Endothelial cell of umbilical vein (primary cell): ENCODE results near the gene MRPL54. TPM values are rescaled to one million over a fixed set of nuclear protein-coding genes. Genes with fewer than 3 reads are reported as not detected.

Experiments used
- BruUV-seq: library from RNA; stranded (reverse); fragments of 400-500 nt; replicated peaks from 2 replicates; lab custom pipeline; 2021; lab: Mats Ljungman, UMichigan
- CTCF ChIA-PET: fragments of 300-600, 350-600 bp; sonication (Branson Sonifier 250); formaldehyde crosslinking; loops from one replicate; lab custom pipeline; 2021; ENCODE audit warnings: antibody characterized with exemption, inconsistent platforms; lab: Charles Lee
- POLR2A ChIA-PET: fragments of 300-600, 350-600 bp; sonication (Branson Sonifier 250); formaldehyde crosslinking; loops from one replicate; lab custom pipeline; 2021; ENCODE audit warnings: antibody characterized with exemption, inconsistent platforms; lab: Charles Lee
- DNase-seq: peaks from one replicate; pipeline ENCODE4 v3.0.0-alpha.2; 2011; ENCODE audit warnings: low read depth, low spot score
- FAIRE-seq: peaks from 2 replicates; lab custom pipeline; 2011; peaks lifted over from hg19 to GRCh38; lab: Jason Lieb, UNC
- H2AFZ ChIP-seq: 2 replicates; pipeline ENCODE4 v1.6.0; 2012; ENCODE audit warnings: low read depth, low read length, control low read depth, inconsistent platforms
- H3K27ac ChIP-seq: 2 replicates; pipeline ENCODE4 v1.5.1; 2011; ENCODE audit warnings: low read depth, mild to moderate bottlenecking, control low read depth, low read length, moderate library complexity; ENCODE audit not compliant: insufficient read depth
- H3K27me3 ChIP-seq, 2 experiments: 2 replicates each; pipeline versions ENCODE4 v1.6.0 to v1.6.1; 2011; ENCODE audit warnings: low read length in 2 of 2, mixed read lengths in 1 of 2; ENCODE audit not compliant: control insufficient read depth in 2 of 2, insufficient read depth in 2 of 2
- H3K36me3 ChIP-seq, 2 experiments: 2 replicates in 1 of 2; 3 replicates in 1 of 2; pipeline ENCODE4 v1.5.1; 2011; ENCODE audit warnings: low read length in 2 of 2, mild to moderate bottlenecking in 1 of 2, moderate library complexity in 1 of 2; ENCODE audit not compliant: control insufficient read depth in 2 of 2, insufficient read depth in 2 of 2; ENCODE audit errors: extremely low read depth in 1 of 2
- H3K4me1 ChIP-seq: 3 replicates; pipeline ENCODE4 v1.5.1; 2011; ENCODE audit warnings: mild to moderate bottlenecking, low read length; ENCODE audit not compliant: control insufficient read depth, insufficient read depth; ENCODE audit errors: extremely low read depth
- H3K4me2 ChIP-seq: 2 replicates; pipeline ENCODE4 v1.6.1; 2011; ENCODE audit warnings: low read length, control low read depth, mixed read lengths; ENCODE audit not compliant: insufficient read depth
- H3K4me3 ChIP-seq, 3 experiments: fragments of 200-600 bp in 1 of 3; sonication (generic), shearing (Covaris generic) in 1 of 3; replicated peaks in 1 of 3; 2 replicates each; pipeline ENCODE4 v1.5.1; 2011 to 2016; ENCODE audit warnings: control low read depth in 3 of 3, low read length in 3 of 3, mild to moderate bottlenecking in 2 of 3, inconsistent platforms in 1 of 3, low read depth in 1 of 3, moderate library complexity in 1 of 3; ENCODE audit not compliant: insufficient read depth in 1 of 3
- H3K79me2 ChIP-seq: 2 replicates; pipeline ENCODE4 v1.6.0; 2012; ENCODE audit warnings: low read length, inconsistent platforms; ENCODE audit not compliant: control insufficient read depth, insufficient read depth
- H3K9ac ChIP-seq: replicated peaks from 2 replicates; pipeline ENCODE3; 2011; ENCODE audit warnings: low read length, control low read depth; ENCODE audit not compliant: insufficient read depth; ENCODE audit errors: extremely low read depth
- H3K9me1 ChIP-seq: replicated peaks from 3 replicates; pipeline ENCODE4 v1.6.0; 2011; ENCODE audit warnings: mild to moderate bottlenecking, low read length; ENCODE audit not compliant: control insufficient read depth, insufficient read depth; ENCODE audit errors: extremely low read depth
- H3K9me3 ChIP-seq: replicated peaks from 2 replicates; pipeline ENCODE4 v1.5.1; 2012; ENCODE audit warnings: low read length, inconsistent platforms; ENCODE audit not compliant: control insufficient read depth, insufficient read depth
- H4K20me1 ChIP-seq: replicated peaks from 2 replicates; pipeline ENCODE3; 2011; ENCODE audit warnings: mild to moderate bottlenecking, low read length; ENCODE audit not compliant: control insufficient read depth, insufficient read depth; ENCODE audit errors: extremely low read depth
- EZH2 ChIP-seq: IDR thresholded peaks from 2 replicates; pipeline ENCODE4 v1.6.1; 2012; ENCODE audit warnings: borderline replicate concordance, low read depth, mild to moderate bottlenecking, moderate library complexity, low read length, inconsistent platforms; ENCODE audit not compliant: severe bottlenecking
- FOS ChIP-seq: IDR thresholded peaks from 2 replicates; pipeline ENCODE4 v1.6.1; 2011; ENCODE audit warnings: mild to moderate bottlenecking, low read length, moderate library complexity, borderline replicate concordance; ENCODE audit not compliant: insufficient read depth
- GATA2 ChIP-seq: IDR thresholded peaks from 2 replicates; pipeline ENCODE4 v1.7.0; 2011; ENCODE audit warnings: low read depth, mild to moderate bottlenecking, moderate library complexity, mixed read lengths, low read length; ENCODE audit not compliant: insufficient read length, insufficient read depth
- JUN ChIP-seq: IDR thresholded peaks from 2 replicates; pipeline ENCODE4 v1.6.1; 2011; ENCODE audit warnings: borderline replicate concordance, low read depth; ENCODE audit not compliant: insufficient read length, insufficient read depth
- MYC ChIP-seq: IDR thresholded peaks from one replicate; pipeline ENCODE4 v1.6.1; 2011; ENCODE audit warnings: mild to moderate bottlenecking, low read depth, low read length
- POLR2A ChIP-seq: IDR thresholded peaks from 2 replicates; pipeline ENCODE4 v1.6.1; 2012; ENCODE audit warnings: low read depth, mild to moderate bottlenecking, control low read depth, low read length
- POLR2AphosphoS5 ChIP-seq: IDR thresholded peaks from 2 replicates; pipeline ENCODE4 v1.6.1; 2012; ENCODE audit warnings: low read depth, mild to moderate bottlenecking, control low read depth, low read length, moderate library complexity; ENCODE audit not compliant: insufficient read depth
- dilution Hi-C: fragments of 300-500 bp; cut with MboI; formaldehyde crosslinking; loops from one replicate; pipeline ENCODE4 v1.15.0; 2019; ENCODE audit warnings: low sequenced_read_pairs; ENCODE audit not compliant: extremely low pct_ligation_motif_present
- intact Hi-C: fragments of 100-400 bp; cut with micrococcal nuclease; formaldehyde crosslinking; loops from one replicate; pipeline ENCODE4 v1.10.0; 2022
- polyA plus RNA-seq, 4 experiments: library from polyadenylated mRNA; depleted of rRNA in 3 of 4; stranded (reverse) in 3 of 4; unstranded in 1 of 4; fragments of >200 nt; gene quantifications; 2 replicates each; pipeline versions ENCODE4 v1.2.1 to v1.2.3, GENCODE V29; 2011 to 2012; ENCODE audit warnings: missing spikeins in 1 of 4
- total RNA-seq: library from RNA; stranded (reverse); gene quantifications from 2 replicates; pipeline ENCODE4 v1.2.3, GENCODE V29; 2021
- TF ChIP-seq, protein P1 (sequence below): IDR thresholded peaks from 2 replicates; pipeline ENCODE4 v1.6.1; 2011; ENCODE audit not compliant: insufficient read depth, insufficient read length
- TF ChIP-seq, protein P2 (sequence below), 2 donors: IDR thresholded peaks; 1 replicate in 1 of 2; 2 replicates in 1 of 2; pipeline ENCODE4 v1.5.1; 2011; ENCODE audit warnings: low read length in 2 of 2, mild to moderate bottlenecking in 2 of 2, moderate library complexity in 2 of 2, control low read depth in 1 of 2, inconsistent platforms in 1 of 2, low read depth in 1 of 2; ENCODE audit not compliant: insufficient read depth in 1 of 2; ENCODE audit errors: extremely low read depth in 1 of 2

MRPL54 gene
- total and polyA plus RNA-seq, 2 donors (not counting 3 experiments of a cell fraction or from before 2014, with no cell fraction given), result 76.3 to 93.1 TPM

DNA sequence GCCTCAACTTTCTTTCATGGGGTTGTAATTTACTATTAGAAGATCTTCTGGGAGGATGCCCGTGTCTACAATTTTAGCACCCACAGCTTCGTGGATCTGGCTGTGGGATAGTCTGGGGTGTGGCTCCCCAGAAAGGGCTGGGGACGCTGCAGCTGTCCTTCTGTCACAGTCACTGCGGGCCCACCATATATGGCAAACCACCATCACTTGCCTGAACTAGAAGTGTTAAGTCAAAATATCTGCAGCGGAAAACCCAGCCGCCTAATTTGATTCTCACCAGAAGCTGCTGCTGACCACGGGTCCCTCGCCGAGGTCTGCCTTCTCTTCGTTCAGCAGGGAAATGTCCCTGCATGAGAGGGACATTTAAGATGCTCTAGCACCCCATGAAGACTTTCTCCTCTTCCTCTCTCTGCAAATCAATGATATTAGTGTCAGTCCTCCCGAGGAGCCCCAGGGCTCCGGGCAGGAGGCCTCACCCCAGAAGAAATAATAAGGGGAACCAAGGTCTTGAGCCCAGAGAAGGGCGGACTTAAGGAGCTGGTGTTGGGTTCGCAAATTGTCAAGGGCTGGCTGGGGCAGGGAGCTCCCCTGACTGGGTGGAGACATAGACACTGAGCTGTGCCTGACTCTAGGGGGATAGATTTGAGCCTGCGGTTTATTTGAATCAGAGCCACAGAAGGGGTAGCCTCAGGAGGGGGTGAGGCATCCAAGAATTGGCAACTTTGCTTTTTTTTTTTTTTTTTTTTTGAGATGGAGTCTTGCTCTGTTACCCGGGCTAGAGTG, 26.7 kb downstream of the MRPL54 start:
- ChIA-PET CTCF (interaction anchor here (0.6 to 1.5 kb wide), 2 partner anchors 27 to 33 kb away, joined by 4 to 6 read pairs; no protein-coding TSS in a partner anchor), POLR2A (no interaction called here)
- Histone ChIP-seq H3K79me2 (no peaks in the 10 kb centered on the region), H3K4me3 (no peak overlapping the region), H3K9me1 (no peaks in the 10 kb centered on the region), H3K27ac (no peak overlapping the region), H3K27me3 (peaks cover 8 to 9% of the 10 kb centered on the region in 2 experiments), H3K4me1 (no peaks in the 10 kb centered on the region), H3K4me2 (no peak overlapping the region), H3K9me3 (no peaks in the 10 kb centered on the region), H2AFZ (no peak overlapping the region), H3K9ac (no peak overlapping the region), H4K20me1 (no peaks in the 10 kb centered on the region), H3K36me3 (no peaks in the 10 kb centered on the region)
- no peak for TF ChIP-seq POLR2A
- TF ChIP-seq JUN, result no peak
- TF ChIP-seq POLR2AphosphoS5, result no peak
- no TSS peak for BruUV-seq
- no peak for DNase-seq
- FAIRE-seq, result no peak
- dilution Hi-C loops, result no loop called here
- intact Hi-C loops, result no loop called here

DNA sequence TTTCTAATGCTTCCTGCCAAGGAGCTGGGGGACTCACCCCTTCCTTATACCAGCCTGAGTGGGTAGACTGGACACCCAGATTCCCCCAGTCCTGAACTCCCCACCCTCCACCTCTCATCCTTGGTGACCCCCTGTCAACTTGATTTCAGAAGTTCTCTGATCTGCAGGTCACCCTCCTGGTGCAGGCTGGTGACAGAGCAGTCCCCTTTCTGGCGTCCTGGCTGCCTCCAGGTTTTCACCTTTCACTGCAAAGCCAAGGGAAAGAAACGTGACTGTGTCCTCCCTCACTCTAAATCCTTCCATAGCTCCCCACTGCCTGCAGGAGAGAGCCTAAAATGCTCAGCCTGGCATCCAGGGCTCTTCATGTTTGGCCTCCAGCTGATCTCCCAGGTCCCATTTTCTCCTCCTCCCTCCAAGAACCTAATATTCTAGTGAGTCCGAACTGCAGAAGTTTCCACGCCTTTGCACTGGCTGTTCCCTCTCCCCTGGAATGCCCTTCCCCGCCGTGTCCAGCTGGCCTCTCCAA, 27.8 kb downstream of the MRPL54 start:
- Histone ChIP-seq H3K9me1 (no peaks in the 10 kb centered on the region), H3K36me3 (no peaks in the 10 kb centered on the region), H3K9ac (no peak overlapping the region), H2AFZ (no peak overlapping the region), H4K20me1 (no peaks in the 10 kb centered on the region), H3K4me2 (no peak overlapping the region), H3K79me2 (no peaks in the 10 kb centered on the region), H3K4me3 (no peak overlapping the region), H3K9me3 (no peaks in the 10 kb centered on the region), H3K27ac (no peak overlapping the region), H3K4me1 (no peaks in the 10 kb centered on the region), H3K27me3 (peaks cover 6% of the 10 kb centered on the region in 2 experiments)
- dilution Hi-C loops (no loop called here), intact Hi-C loops (no loop called here)
- FAIRE-seq (no peak), DNase-seq (no peak)
- no TSS peak for BruUV-seq
- CTCF ChIA-PET, result interaction anchor here (1.5 kb wide), 1 partner anchor 32 kb away, joined by 6 read pairs; no protein-coding TSS in a partner anchor
- POLR2A ChIA-PET, result interaction anchor here (0.6 kb wide), 1 partner anchor 96 kb away, joined by 3 read pairs; no protein-coding TSS in a partner anchor
- TF ChIP-seq, protein P1, sequence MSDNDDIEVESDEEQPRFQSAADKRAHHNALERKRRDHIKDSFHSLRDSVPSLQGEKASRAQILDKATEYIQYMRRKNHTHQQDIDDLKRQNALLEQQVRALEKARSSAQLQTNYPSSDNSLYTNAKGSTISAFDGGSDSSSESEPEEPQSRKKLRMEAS, result no peak
- TF ChIP-seq GATA2 (no peak), FOS (no peak), POLR2A (no peak), JUN (no peak), MYC (no peak), EZH2 (no peak), POLR2AphosphoS5 (no peak)
- TF ChIP-seq, protein P2, sequence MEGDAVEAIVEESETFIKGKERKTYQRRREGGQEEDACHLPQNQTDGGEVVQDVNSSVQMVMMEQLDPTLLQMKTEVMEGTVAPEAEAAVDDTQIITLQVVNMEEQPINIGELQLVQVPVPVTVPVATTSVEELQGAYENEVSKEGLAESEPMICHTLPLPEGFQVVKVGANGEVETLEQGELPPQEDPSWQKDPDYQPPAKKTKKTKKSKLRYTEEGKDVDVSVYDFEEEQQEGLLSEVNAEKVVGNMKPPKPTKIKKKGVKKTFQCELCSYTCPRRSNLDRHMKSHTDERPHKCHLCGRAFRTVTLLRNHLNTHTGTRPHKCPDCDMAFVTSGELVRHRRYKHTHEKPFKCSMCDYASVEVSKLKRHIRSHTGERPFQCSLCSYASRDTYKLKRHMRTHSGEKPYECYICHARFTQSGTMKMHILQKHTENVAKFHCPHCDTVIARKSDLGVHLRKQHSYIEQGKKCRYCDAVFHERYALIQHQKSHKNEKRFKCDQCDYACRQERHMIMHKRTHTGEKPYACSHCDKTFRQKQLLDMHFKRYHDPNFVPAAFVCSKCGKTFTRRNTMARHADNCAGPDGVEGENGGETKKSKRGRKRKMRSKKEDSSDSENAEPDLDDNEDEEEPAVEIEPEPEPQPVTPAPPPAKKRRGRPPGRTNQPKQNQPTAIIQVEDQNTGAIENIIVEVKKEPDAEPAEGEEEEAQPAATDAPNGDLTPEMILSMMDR (IDR thresholded peaks at IDR 0.05; ENCODE audit: extremely low read depth in 1 of 2, insufficient read depth in 1 of 2, low read depth in 1 of 2, low read length in 2 of 2), result no peak
